ENCODE measurements around the gene S100G.

S100G gene

GRCh38 chrX:16665089-16665488 lies 15.1 kb downstream of the S100G start:
- WGBS (ENCODE audit: extremely low coverage, insufficient coverage, insufficient read length): no CpG with 5 or more reads among the region's 2 CpGs
- Histone ChIP-seq H3K9me3 (ENCODE audit: insufficient read depth, low read depth, low read length) (no peaks in the 10 kb centered on the region), H3K36me3 (ENCODE audit: control insufficient read depth in 1 of 2, insufficient read depth in 2 of 2, low read length in 2 of 2) (peaks cover 13 to 17% of the 10 kb centered on the region in 2 experiments), H2BK120ac (ENCODE audit: insufficient read depth, low read length, poor library complexity) (no peak overlapping the region), H3K4ac (ENCODE audit: low read depth, low read length) (no peak overlapping the region), H3K79me2 (ENCODE audit: control insufficient read depth, insufficient read depth, low read length, poor library complexity) (no peaks in the 10 kb centered on the region), H3K9ac (ENCODE audit: low read length) (no peak overlapping the region), H3K18ac (ENCODE audit: low read length) (no peak overlapping the region), H4K8ac (ENCODE audit: low read depth, low read length) (no peak overlapping the region), H3K4me1 (ENCODE audit: control insufficient read depth in 1 of 2, insufficient read depth in 2 of 2, low read length in 2 of 2) (no peaks in the 10 kb centered on the region), H2BK5ac (ENCODE audit: low read depth, low read length, poor library complexity) (no peak overlapping the region), H3K14ac (ENCODE audit: low read length) (no peak overlapping the region), H3K27me3 (ENCODE audit: insufficient read depth, low read length) (no peaks in the 10 kb centered on the region), H3K79me1 (ENCODE audit: low read length) (no peaks in the 10 kb centered on the region), H3K23ac (ENCODE audit: low read length) (no peak overlapping the region), H4K91ac (ENCODE audit: low read depth, low read length) (no peak overlapping the region), H3K4me3 (ENCODE audit: low read depth, low read length) (no peak overlapping the region), H3K27ac (ENCODE audit: low read depth, low read length) (no peak overlapping the region), H2AFZ (ENCODE audit: insufficient read depth, low read length, poor library complexity) (no peak overlapping the region), H3K4me2 (ENCODE audit: low read length) (no peak overlapping the region), H2AK5ac (ENCODE audit: low read length) (no peak overlapping the region), H4K12ac (ENCODE audit: low read depth, low read length) (no peak overlapping the region), H2BK12ac (ENCODE audit: low read length) (no peak overlapping the region)
- DNase-seq: no peak

- H3K4me3 ChIP-seq (ENCODE audit: low read depth, low read length): no peak overlapping the region
- H4K8ac ChIP-seq (ENCODE audit: low read depth, low read length): no peak overlapping the region
- no peak overlapping the region for H3K4me2 ChIP-seq (ENCODE audit: low read length)
- peaks cover 13 to 16% of the 10 kb centered on the region in 2 experiments for H3K36me3 ChIP-seq (ENCODE audit: control insufficient read depth in 1 of 2, insufficient read depth in 2 of 2, low read length in 2 of 2)
- H3K14ac ChIP-seq (ENCODE audit: low read length): no peak overlapping the region
- H2AFZ ChIP-seq (ENCODE audit: insufficient read depth, low read length, poor library complexity): no peak overlapping the region
- no peak overlapping the region for H3K27ac ChIP-seq (ENCODE audit: low read depth, low read length)
- H4K91ac ChIP-seq (ENCODE audit: low read depth, low read length): no peak overlapping the region
- no peak overlapping the region for H4K12ac ChIP-seq (ENCODE audit: low read depth, low read length)
- no peak overlapping the region for H2BK5ac ChIP-seq (ENCODE audit: low read depth, low read length, poor library complexity)
- H3K9me3 ChIP-seq (ENCODE audit: insufficient read depth, low read depth, low read length): no peaks in the 10 kb centered on the region
- no peak overlapping the region for H3K9ac ChIP-seq (ENCODE audit: low read length)
- H3K18ac ChIP-seq (ENCODE audit: low read length): no peak overlapping the region
- no peak overlapping the region for H2AK5ac ChIP-seq (ENCODE audit: low read length)
- no peak overlapping the region for H2BK12ac ChIP-seq (ENCODE audit: low read length)
- WGBS (ENCODE audit: extremely low coverage, insufficient coverage, insufficient read length): no CpG with 5 or more reads among the region's 4 CpGs
- H2BK120ac ChIP-seq (ENCODE audit: insufficient read depth, low read length, poor library complexity): no peak overlapping the region
- H3K27me3 ChIP-seq (ENCODE audit: insufficient read depth, low read length): no peaks in the 10 kb centered on the region
- no peak overlapping the region for H3K23ac ChIP-seq (ENCODE audit: low read length)
- no peaks in the 10 kb centered on the region for H3K79me1 ChIP-seq (ENCODE audit: low read length)
- DNase-seq: peak; percentile 43 to 76
- H3K4ac ChIP-seq (ENCODE audit: low read depth, low read length): no peak overlapping the region
- no peaks in the 10 kb centered on the region for H3K79me2 ChIP-seq (ENCODE audit: control insufficient read depth, insufficient read depth, low read length, poor library complexity)
- H3K4me1 ChIP-seq (ENCODE audit: control insufficient read depth in 1 of 2, insufficient read depth in 2 of 2, low read length in 2 of 2): no peaks in the 10 kb centered on the region
Observed at GRCh38 chrX:16666541-16666940, 16.6 kb downstream of the S100G start.

GRCh38 chrX:16671005-16671404 lies 21.0 kb downstream of the S100G start:
- H3K9me3 ChIP-seq (ENCODE audit: insufficient read depth, low read depth, low read length): no peaks in the 10 kb centered on the region
- H3K4me1 ChIP-seq (ENCODE audit: control insufficient read depth in 1 of 2, insufficient read depth in 2 of 2, low read length in 2 of 2): no peaks in the 10 kb centered on the region
- no peaks in the 10 kb centered on the region for H3K79me1 ChIP-seq (ENCODE audit: low read length)
- no peak overlapping the region for H2BK5ac ChIP-seq (ENCODE audit: low read depth, low read length, poor library complexity)
- H3K14ac ChIP-seq (ENCODE audit: low read length): no peak overlapping the region
- H2AFZ ChIP-seq (ENCODE audit: insufficient read depth, low read length, poor library complexity): no peak overlapping the region
- H2AK5ac ChIP-seq (ENCODE audit: low read length): no peak overlapping the region
- H3K4me2 ChIP-seq (ENCODE audit: low read length): no peak overlapping the region
- no peak overlapping the region for H3K27ac ChIP-seq (ENCODE audit: low read depth, low read length)
- H3K79me2 ChIP-seq (ENCODE audit: control insufficient read depth, insufficient read depth, low read length, poor library complexity): no peaks in the 10 kb centered on the region
- no peak overlapping the region for H3K18ac ChIP-seq (ENCODE audit: low read length)
- no peak overlapping the region for H2BK12ac ChIP-seq (ENCODE audit: low read length)
- no peak overlapping the region for H3K4me3 ChIP-seq (ENCODE audit: low read depth, low read length)
- no peak overlapping the region for H2BK120ac ChIP-seq (ENCODE audit: insufficient read depth, low read length, poor library complexity)
- H3K27me3 ChIP-seq (ENCODE audit: insufficient read depth, low read length): no peaks in the 10 kb centered on the region
- no peak overlapping the region for H3K9ac ChIP-seq (ENCODE audit: low read length)
- no peak overlapping the region for H4K12ac ChIP-seq (ENCODE audit: low read depth, low read length)
- no peak overlapping the region for H3K23ac ChIP-seq (ENCODE audit: low read length)
- peak; percentile 7 to 48 for DNase-seq
- no peak overlapping the region for H3K4ac ChIP-seq (ENCODE audit: low read depth, low read length)
- no peak overlapping the region for H4K8ac ChIP-seq (ENCODE audit: low read depth, low read length)
- H4K91ac ChIP-seq (ENCODE audit: low read depth, low read length): no peak overlapping the region
- H3K36me3 ChIP-seq (ENCODE audit: control insufficient read depth in 1 of 2, insufficient read depth in 2 of 2, low read length in 2 of 2): peaks cover 12 to 13% of the 10 kb centered on the region in 2 experiments

GRCh38 chrX:16678689-16679088 lies 28.7 kb downstream of the S100G start:
- no peak for DNase-seq
- no peak overlapping the region for H3K4me2 ChIP-seq (ENCODE audit: low read length)
- H3K27me3 ChIP-seq (ENCODE audit: insufficient read depth, low read length): no peaks in the 10 kb centered on the region
- H3K9ac ChIP-seq (ENCODE audit: low read length): no peak overlapping the region
- no peak overlapping the region for H4K12ac ChIP-seq (ENCODE audit: low read depth, low read length)
- no peak overlapping the region for H4K8ac ChIP-seq (ENCODE audit: low read depth, low read length)
- H3K23ac ChIP-seq (ENCODE audit: low read length): no peak overlapping the region
- no peak overlapping the region for H4K91ac ChIP-seq (ENCODE audit: low read depth, low read length)
- no peaks in the 10 kb centered on the region for H3K79me1 ChIP-seq (ENCODE audit: low read length)
- H3K18ac ChIP-seq (ENCODE audit: low read length): no peak overlapping the region
- WGBS (ENCODE audit: extremely low coverage, insufficient coverage, insufficient read length): no CpG with 5 or more reads among the region's 11 CpGs
- H3K4me1 ChIP-seq (ENCODE audit: control insufficient read depth in 1 of 2, insufficient read depth in 2 of 2, low read length in 2 of 2): no peaks in the 10 kb centered on the region
- no peaks in the 10 kb centered on the region for H3K79me2 ChIP-seq (ENCODE audit: control insufficient read depth, insufficient read depth, low read length, poor library complexity)
- H2BK120ac ChIP-seq (ENCODE audit: insufficient read depth, low read length, poor library complexity): no peak overlapping the region
- H3K4ac ChIP-seq (ENCODE audit: low read depth, low read length): no peak overlapping the region
- no peak overlapping the region for H3K4me3 ChIP-seq (ENCODE audit: low read depth, low read length)
- H2BK12ac ChIP-seq (ENCODE audit: low read length): no peak overlapping the region
- H2AFZ ChIP-seq (ENCODE audit: insufficient read depth, low read length, poor library complexity): no peak overlapping the region
- H3K36me3 ChIP-seq (ENCODE audit: control insufficient read depth in 1 of 2, insufficient read depth in 2 of 2, low read length in 2 of 2): peaks cover 16 to 17% of the 10 kb centered on the region in 2 experiments
- no peak overlapping the region for H2BK5ac ChIP-seq (ENCODE audit: low read depth, low read length, poor library complexity)
- no peak overlapping the region for H2AK5ac ChIP-seq (ENCODE audit: low read length)
- no peaks in the 10 kb centered on the region for H3K9me3 ChIP-seq (ENCODE audit: insufficient read depth, low read depth, low read length)
- H3K27ac ChIP-seq (ENCODE audit: low read depth, low read length): no peak overlapping the region
- no peak overlapping the region for H3K14ac ChIP-seq (ENCODE audit: low read length)
